HepG2 (cell line): ENCODE measurements around the gene TTC31. TPM values are rescaled to one million over a fixed set of nuclear protein-coding genes. Genes with fewer than 3 reads are reported as not detected.
A peak's percentile ranks its signal among the peaks of the same experiment; 100 is the strongest.

ENCODE experiments used
- HOMEZ ChIP-seq: IDR thresholded peaks from 2 replicates; pipeline ENCODE4 v1.6.1; 2016; ENCODE audit warnings: low read depth
- IRF1 ChIP-seq: sonication (generic); formaldehyde crosslinking; IDR thresholded peaks from 2 replicates; pipeline ENCODE4 v1.4.0; 2020; ENCODE audit warnings: low read depth, mild to moderate bottlenecking, missing genetic modification reagents
- PRPF4 ChIP-seq: fragments of 200-400 bp; formaldehyde crosslinking; IDR thresholded peaks from 2 replicates; pipeline ENCODE4 v1.6.1; 2016; ENCODE audit warnings: low read length, low read depth; ENCODE audit not compliant: poor library complexity, severe bottlenecking
- RXRA ChIP-seq: sonication (generic); formaldehyde crosslinking; IDR thresholded peaks from 2 replicates; pipeline ENCODE4 v1.5.1; 2020; ENCODE audit warnings: missing genetic modification reagents
- SNAPC4 ChIP-seq: sonication (generic); formaldehyde crosslinking; IDR thresholded peaks from 2 replicates; pipeline ENCODE4 v1.4.0; 2020; ENCODE audit warnings: mild to moderate bottlenecking, missing genetic modification reagents
- ZFP36 ChIP-seq: fragments of 150-350 bp; IDR thresholded peaks from 2 replicates; pipeline ENCODE4 v1.6.1; 2018; ENCODE audit warnings: borderline replicate concordance, low read length, low read depth; ENCODE audit not compliant: partially characterized antibody
- ZFP37 ChIP-seq: sonication (generic); formaldehyde crosslinking; IDR thresholded peaks from 2 replicates; pipeline ENCODE4 v1.4.0; 2020; ENCODE audit warnings: missing genetic modification reagents, borderline replicate concordance
- ZNF10 ChIP-seq: sonication (generic); formaldehyde crosslinking; IDR thresholded peaks from 2 replicates; pipeline ENCODE4 v1.4.0; 2020; ENCODE audit warnings: mild to moderate bottlenecking, low read depth, missing genetic modification reagents, borderline replicate concordance
- ZNF563 ChIP-seq: sonication (generic); formaldehyde crosslinking; IDR thresholded peaks from 2 replicates; pipeline ENCODE4 v1.8.0; 2022; ENCODE audit warnings: mild to moderate bottlenecking, moderate library complexity, missing genetic modification reagents
- ZNF609 ChIP-seq: sonication (generic); formaldehyde crosslinking; IDR thresholded peaks from 2 replicates; pipeline ENCODE4 v1.4.0; 2020; ENCODE audit warnings: mild to moderate bottlenecking, missing genetic modification reagents, borderline replicate concordance
- ZNF660 ChIP-seq: sonication (generic); formaldehyde crosslinking; IDR thresholded peaks from 2 replicates; pipeline ENCODE4 v1.5.1; 2020; ENCODE audit warnings: mild to moderate bottlenecking, low read depth, missing genetic modification reagents, borderline replicate concordance
- ZNF75D ChIP-seq: sonication (generic); formaldehyde crosslinking; IDR thresholded peaks from 2 replicates; pipeline ENCODE4 v1.8.1; 2023; ENCODE audit warnings: missing genetic modification reagents, mild to moderate bottlenecking, borderline replicate concordance
- ZNF879 ChIP-seq: sonication (generic); formaldehyde crosslinking; IDR thresholded peaks from 2 replicates; pipeline ENCODE4 v1.8.1; 2023; ENCODE audit warnings: missing genetic modification reagents
- polyA plus RNA-seq, 8 experiments: library from polyadenylated mRNA; depleted of rRNA in 3 of 8; stranded (reverse) in 7 of 8; unstranded in 1 of 8; fragments of >200 nt; fragmentation: Illumina TruSeq in 4 of 8; extraction: Trizol in 4 of 8; gene quantifications; 2 replicates each; pipeline versions ENCODE4 v1.2.1 to v1.2.3, GENCODE V29; 2011 to 2016; ENCODE audit warnings: low read depth in 4 of 8, missing spikeins in 1 of 8, mixed read lengths in 1 of 8; ENCODE audit not compliant: insufficient read depth in 1 of 8
- total RNA-seq, 5 experiments: library from RNA; depleted of rRNA; stranded (reverse); fragments of >200 nt; fragmentation: Illumina TruSeq; extraction: Trizol; gene quantifications; 2 replicates each; pipeline ENCODE4 v1.2.3, GENCODE V29; 2016; ENCODE audit warnings: low read depth in 1 of 5
- TF ChIP-seq, protein P1 (sequence below): sonication (generic); formaldehyde crosslinking; IDR thresholded peaks from 2 replicates; pipeline ENCODE4 v1.4.0; 2020; ENCODE audit warnings: missing genetic modification reagents, borderline replicate concordance

The TTC31 gene
- total and polyA plus RNA-seq, 2 of the 13 experiments (the other 11 are each of a cell fraction or from before 2014, with no cell fraction given): 28.3 to 39.5 TPM

DNA sequence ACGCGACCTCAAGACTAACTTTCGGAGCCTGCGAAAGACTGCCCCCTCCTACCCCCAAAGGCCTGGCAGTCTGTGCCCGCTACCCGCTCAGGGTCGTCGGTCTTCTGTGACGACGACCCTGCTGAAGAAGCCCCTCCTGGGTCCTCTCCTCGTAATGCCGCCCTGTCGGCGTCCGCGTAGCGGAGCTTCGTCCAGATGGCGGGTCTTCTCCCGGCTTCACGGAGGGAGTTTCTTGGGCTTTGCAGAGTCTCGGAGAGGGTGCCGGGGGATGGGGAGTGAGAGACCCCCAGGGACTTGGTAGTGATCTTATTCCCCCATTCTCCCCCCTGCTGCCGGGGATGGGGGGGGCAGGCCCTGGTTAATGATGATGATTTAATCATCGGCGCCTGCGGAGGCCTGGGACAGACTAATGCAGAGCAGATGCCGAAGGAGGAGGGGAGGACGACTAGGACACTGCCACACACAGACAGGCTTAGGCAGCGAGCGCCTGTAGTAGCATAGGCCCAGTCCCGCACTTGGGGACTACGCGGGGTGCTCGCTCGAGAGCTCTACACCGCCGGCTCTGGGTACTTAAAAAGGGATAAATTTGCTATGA is 25.1 kb downstream of the TTC31 start (continued):
- TF ChIP-seq RXRA (peak; percentile 43; the same call in 1 of the 2 replicates), ZNF609 (CRISPR knock-in tag) (peak; percentile 48; the same call in 1 of the 2 replicates), ZNF10 (CRISPR knock-in tag) (no peak), IRF1 (no peak), HOMEZ (CRISPR knock-in tag) (no peak), PRPF4 (no peak), ZFP36 (no peak), ZNF75D (CRISPR knock-in tag) (no peak), ZFP37 (CRISPR knock-in tag) (no peak), ZNF879 (CRISPR knock-in tag) (no peak), ZNF563 (no peak), ZNF660 (CRISPR knock-in tag) (no peak), SNAPC4 (CRISPR knock-in tag) (no peak)
- TF ChIP-seq, protein P1, sequence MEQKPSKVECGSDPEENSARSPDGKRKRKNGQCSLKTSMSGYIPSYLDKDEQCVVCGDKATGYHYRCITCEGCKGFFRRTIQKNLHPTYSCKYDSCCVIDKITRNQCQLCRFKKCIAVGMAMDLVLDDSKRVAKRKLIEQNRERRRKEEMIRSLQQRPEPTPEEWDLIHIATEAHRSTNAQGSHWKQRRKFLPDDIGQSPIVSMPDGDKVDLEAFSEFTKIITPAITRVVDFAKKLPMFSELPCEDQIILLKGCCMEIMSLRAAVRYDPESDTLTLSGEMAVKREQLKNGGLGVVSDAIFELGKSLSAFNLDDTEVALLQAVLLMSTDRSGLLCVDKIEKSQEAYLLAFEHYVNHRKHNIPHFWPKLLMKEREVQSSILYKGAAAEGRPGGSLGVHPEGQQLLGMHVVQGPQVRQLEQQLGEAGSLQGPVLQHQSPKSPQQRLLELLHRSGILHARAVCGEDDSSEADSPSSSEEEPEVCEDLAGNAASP (CRISPR knock-in tag): no peak
